Ureter (tissue), 1 donor: ENCODE data around the gene ATF5. TPM values are rescaled to one million over a fixed set of nuclear protein-coding genes. Genes with fewer than 3 reads are reported as not detected.

Experiments
- DNase-seq: peaks from one replicate; pipeline ENCODE4 v3.0.0-alpha.2; 2020; ENCODE audit warnings: low spot score
- total RNA-seq: library from RNA; stranded (reverse); gene quantifications from one replicate; pipeline ENCODE4 v1.2.4, GENCODE V29; 2023
- donor health status: DM: yes; HTN: yes; CAD: no.

The ATF5 gene
- total RNA-seq, 1 donor from 2014 or later: 35.5 TPM

- DNase-seq: no peak
These were observed 47.5 kb downstream of the ATF5 start for GRCh38 chr19:49976496-49976895.

- no peak for DNase-seq
These were observed 48.1 kb downstream of the ATF5 start for GRCh38 chr19:49977076-49977475.

GRCh38 chr19:49977881-49978280, 48.9 kb downstream of the ATF5 start:
- DNase-seq: no peak

- DNase-seq: no peak
These were observed 49.3 kb downstream of the ATF5 start for GRCh38 chr19:49978324-49978723.

- DNase-seq: no peak
These were observed 52.9 kb downstream of the ATF5 start for GRCh38 chr19:49981603-49982593.

Other genes with a start within 250 kb of the ATF5 start
- 4.1 TPM for gene ADM5, start 239.6 kb upstream of the ATF5 start, total RNA-seq
- 3.1 TPM for gene CPT1C, start 238.1 kb upstream of the ATF5 start, total RNA-seq
- gene TSKS, start 165.9 kb upstream of the ATF5 start, total RNA-seq: 0.44 TPM
- gene AP2A1, start 162.2 kb upstream of the ATF5 start, total RNA-seq: 66.6 TPM
- gene FUZ, start 115.9 kb upstream of the ATF5 start, total RNA-seq: 13.0 TPM
- gene MED25, start 110.9 kb upstream of the ATF5 start, total RNA-seq: 42.2 TPM
- 105 TPM for gene PTOV1, start 78.0 kb upstream of the ATF5 start, total RNA-seq
- 122 TPM for gene PNKP, start 61.6 kb upstream of the ATF5 start, total RNA-seq
- 32.8 TPM for gene AKT1S1, start 51.9 kb upstream of the ATF5 start, total RNA-seq
- 30.4 TPM for gene TBC1D17, start 51.5 kb upstream of the ATF5 start, total RNA-seq
- 1.9 TPM for gene IL4I1, start 32.3 kb upstream of the ATF5 start, total RNA-seq
- gene NUP62, start 299 bp downstream of the ATF5 start, total RNA-seq: 42.7 TPM
- gene SIGLEC11, start 32.0 kb downstream of the ATF5 start, total RNA-seq: 0.70 TPM
- 56.6 TPM for gene VRK3, start 96.2 kb downstream of the ATF5 start, total RNA-seq
- gene ZNF473, start 96.8 kb downstream of the ATF5 start, total RNA-seq: 12.0 TPM
- not detected for gene IZUMO2, start 234.1 kb downstream of the ATF5 start, total RNA-seq